ENCODE data around the gene TOGARAM2. TPM values are rescaled to one million over a fixed set of nuclear protein-coding genes. Genes with fewer than 3 reads are reported as not detected.

Gene TOGARAM2
- total and polyA plus RNA-seq, 10 of the 15 experiments (the other 5 are each of a cell fraction or from before 2014, with no cell fraction given) = 0.01 to 0.06 (median 0.03) TPM; not detected in 7

DNA sequence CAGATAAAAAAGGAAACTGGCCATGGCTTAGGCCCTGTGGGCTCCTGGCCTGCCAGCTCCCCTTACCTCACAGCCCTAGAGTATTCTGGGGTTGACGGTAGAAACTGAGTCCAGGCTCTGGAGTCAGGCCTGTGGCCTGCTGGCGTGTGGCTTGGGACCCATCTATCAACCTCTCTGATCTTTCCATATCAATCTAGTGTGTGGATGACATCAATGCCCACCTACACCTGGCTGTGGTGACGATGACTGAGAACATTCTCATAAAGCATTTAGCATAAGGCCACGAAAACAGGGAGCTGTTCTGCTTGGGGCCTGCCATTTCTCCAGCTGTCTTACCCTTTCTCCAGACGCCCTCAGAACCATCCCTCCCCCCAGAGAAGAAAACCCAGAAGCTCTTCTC lies 75.4 kb downstream of the TOGARAM2 start:
- Histone ChIP-seq H4K20me1 (ENCODE audit: control insufficient read depth, insufficient read depth) (no peaks in the 10 kb centered on the region), H3K4me3 (no peak overlapping the region), H3K4me1 (ENCODE audit: control insufficient read depth, insufficient read depth, low read length) (no peaks in the 10 kb centered on the region), H2AFZ (ENCODE audit: control insufficient read depth, low read depth, low read length) (no peak overlapping the region), H3K9me3 (replicated peaks; ENCODE audit: control insufficient read depth, insufficient read depth, low read length) (no peaks in the 10 kb centered on the region), H3K4me2 (ENCODE audit: control insufficient read depth, insufficient read depth) (no peak overlapping the region), H3K27ac (ENCODE audit: control insufficient read depth, insufficient read depth) (no peak overlapping the region), H3K79me2 (ENCODE audit: control insufficient read depth, insufficient read depth, low read length) (no peaks in the 10 kb centered on the region), H3K9ac (ENCODE audit: control insufficient read depth, insufficient read depth, low read length) (no peak overlapping the region), H3K27me3 (replicated peaks in 1 of 2; ENCODE audit: control insufficient read depth in 2 of 2, insufficient read depth in 2 of 2, low read length in 1 of 2) (no peaks in the 10 kb centered on the region), H3K36me3 (ENCODE audit: control insufficient read depth in 2 of 2, insufficient read depth in 2 of 2, low read length in 1 of 2) (no peaks in the 10 kb centered on the region)
- in situ Hi-C loops (cut with MboI) = no loop called here
- POLR2A ChIA-PET = no interaction called here
- SMC1A ChIA-PET (ENCODE audit: uncharacterized antibody, unreplicated experiment) = no interaction called here
- no TSS peak for BruUV-seq (replicated peaks)
- 62% methylated on average over 5 of the region's 5 CpGs for WGBS (ENCODE audit: insufficient coverage, insufficient replicate concordance, low lambda C conversion rate, missing lambda C conversion rate)
- DNase-seq (ENCODE audit: low read depth, low spot score) (no peak), ATAC-seq (no peak), FAIRE-seq (no peak)
- intact Hi-C loops (cut with micrococcal nuclease; ENCODE audit: unreplicated experiment) = no loop called here
- RAD21 ChIA-PET (ENCODE audit: unreplicated experiment) = no interaction called here
- TF ChIP-seq SMAD5 (IDR thresholded peaks at IDR 0.05; ENCODE audit: low read depth) (no peak), ZZZ3 (IDR thresholded peaks at IDR 0.05; ENCODE audit: control insufficient read depth, insufficient read length, low read depth) (no peak), PKNOX1 (IDR thresholded peaks at IDR 0.05) (no peak), PML (IDR thresholded peaks at IDR 0.05; ENCODE audit: low read length) (no peak), RBBP5 (conservative IDR thresholded peaks at IDR 0.05) (no peak), SIX5 (IDR thresholded peaks at IDR 0.05; ENCODE audit: low read depth, low read length, severe bottlenecking) (no peak), MYB (IDR thresholded peaks at IDR 0.05; ENCODE audit: borderline replicate concordance, low read depth, low read length) (no peak), HDAC6 (IDR thresholded peaks at IDR 0.05; ENCODE audit: unreplicated experiment) (no peak), FOXM1 (IDR thresholded peaks at IDR 0.05; ENCODE audit: low read depth, low read length) (no peak), DPF2 (IDR thresholded peaks at IDR 0.05) (no peak), POU2F2 (IDR thresholded peaks at IDR 0.05; ENCODE audit: borderline replicate concordance, low read depth, low read length) (no peak), POLR2AphosphoS5 (IDR thresholded peaks at IDR 0.05; ENCODE audit: low read length) (no peak)
- TF ChIP-seq, protein P1, sequence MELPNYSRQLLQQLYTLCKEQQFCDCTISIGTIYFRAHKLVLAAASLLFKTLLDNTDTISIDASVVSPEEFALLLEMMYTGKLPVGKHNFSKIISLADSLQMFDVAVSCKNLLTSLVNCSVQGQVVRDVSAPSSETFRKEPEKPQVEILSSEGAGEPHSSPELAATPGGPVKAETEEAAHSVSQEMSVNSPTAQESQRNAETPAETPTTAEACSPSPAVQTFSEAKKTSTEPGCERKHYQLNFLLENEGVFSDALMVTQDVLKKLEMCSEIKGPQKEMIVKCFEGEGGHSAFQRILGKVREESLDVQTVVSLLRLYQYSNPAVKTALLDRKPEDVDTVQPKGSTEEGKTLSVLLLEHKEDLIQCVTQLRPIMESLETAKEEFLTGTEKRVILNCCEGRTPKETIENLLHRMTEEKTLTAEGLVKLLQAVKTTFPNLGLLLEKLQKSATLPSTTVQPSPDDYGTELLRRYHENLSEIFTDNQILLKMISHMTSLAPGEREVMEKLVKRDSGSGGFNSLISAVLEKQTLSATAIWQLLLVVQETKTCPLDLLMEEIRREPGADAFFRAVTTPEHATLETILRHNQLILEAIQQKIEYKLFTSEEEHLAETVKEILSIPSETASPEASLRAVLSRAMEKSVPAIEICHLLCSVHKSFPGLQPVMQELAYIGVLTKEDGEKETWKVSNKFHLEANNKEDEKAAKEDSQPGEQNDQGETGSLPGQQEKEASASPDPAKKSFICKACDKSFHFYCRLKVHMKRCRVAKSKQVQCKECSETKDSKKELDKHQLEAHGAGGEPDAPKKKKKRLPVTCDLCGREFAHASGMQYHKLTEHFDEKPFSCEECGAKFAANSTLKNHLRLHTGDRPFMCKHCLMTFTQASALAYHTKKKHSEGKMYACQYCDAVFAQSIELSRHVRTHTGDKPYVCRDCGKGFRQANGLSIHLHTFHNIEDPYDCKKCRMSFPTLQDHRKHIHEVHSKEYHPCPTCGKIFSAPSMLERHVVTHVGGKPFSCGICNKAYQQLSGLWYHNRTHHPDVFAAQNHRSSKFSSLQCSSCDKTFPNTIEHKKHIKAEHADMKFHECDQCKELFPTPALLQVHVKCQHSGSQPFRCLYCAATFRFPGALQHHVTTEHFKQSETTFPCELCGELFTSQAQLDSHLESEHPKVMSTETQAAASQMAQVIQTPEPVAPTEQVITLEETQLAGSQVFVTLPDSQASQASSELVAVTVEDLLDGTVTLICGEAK (IDR thresholded peaks at IDR 0.05; ENCODE audit: borderline replicate concordance) = no peak
- CTCF ChIA-PET = no interaction called here
